ENCODE data around the gene CARM1.
A peak's percentile ranks its signal among the peaks of the same experiment; 100 is the strongest.
"Not testable (repeated sequence)": the region's sequence is repeated elsewhere in the genome, so short reads cannot be mapped to it uniquely, and the experiment has no call there.

The CARM1 gene

DNA sequence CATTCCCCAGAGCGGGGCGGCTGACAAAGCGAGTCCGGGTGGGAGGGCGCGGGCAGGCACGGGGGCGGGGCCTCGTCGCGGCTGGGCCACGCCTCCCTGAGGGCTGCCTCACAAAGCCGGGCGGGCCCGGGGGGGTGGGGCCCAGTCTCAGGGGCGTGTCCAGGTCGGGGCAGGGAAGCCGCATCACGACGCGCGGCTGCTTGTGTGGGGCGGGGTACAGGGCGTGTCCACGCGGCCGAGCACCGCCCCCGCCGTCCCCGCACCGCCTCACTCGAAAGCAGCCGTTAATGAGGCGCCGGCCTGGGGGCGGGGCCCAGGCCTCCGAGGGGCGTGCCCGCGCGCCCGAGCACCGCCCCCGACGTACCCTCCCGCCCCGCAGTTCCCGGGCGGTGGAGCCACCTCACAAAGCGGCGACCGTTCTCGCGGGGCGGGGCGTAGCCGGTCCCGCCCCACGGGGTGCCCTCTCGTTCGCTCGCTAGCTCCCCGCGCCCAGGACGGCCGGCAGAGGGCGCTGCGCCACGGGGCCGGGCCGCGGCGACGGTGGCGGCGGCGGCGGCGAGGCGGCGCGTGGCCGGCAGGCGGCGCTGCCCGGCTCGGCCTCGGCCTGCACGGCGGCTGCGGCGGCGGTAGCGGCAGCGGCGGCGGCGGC is at the start of gene CARM1:
CARM1 (plus strand) TSS at position 599 of the 649 bp plus-strand sequence. CDS start 150 bp downstream, outside the sequence.
- peak; percentile 100 for DNase-seq (ENCODE audit: low spot score)

GRCh38 chr19:10823690-10824089 is 47.7 kb upstream of the CARM1 start:
- no peak for DNase-seq (ENCODE audit: low spot score)

DNA sequence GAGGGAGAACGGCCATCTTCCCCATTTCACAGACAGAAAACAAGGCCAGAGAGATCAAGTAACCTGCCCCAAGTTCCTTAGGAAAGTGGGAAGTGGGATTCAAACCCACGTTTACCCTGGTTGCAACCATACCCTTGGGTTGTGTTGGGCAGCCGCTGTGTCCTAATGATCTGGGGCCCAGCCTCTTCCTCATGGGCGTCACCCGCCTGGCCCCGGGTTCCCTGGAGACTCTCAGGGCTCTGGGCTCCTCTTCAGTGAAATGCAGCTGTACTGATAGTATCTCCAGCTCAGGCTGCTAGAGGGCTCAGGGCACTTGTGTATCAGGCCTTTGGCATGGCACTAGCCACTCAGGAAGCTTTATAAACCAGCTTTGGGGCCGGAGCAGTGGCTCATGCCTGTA is 45.1 kb upstream of the CARM1 start:
- no peak for DNase-seq (ENCODE audit: low spot score)

DNA sequence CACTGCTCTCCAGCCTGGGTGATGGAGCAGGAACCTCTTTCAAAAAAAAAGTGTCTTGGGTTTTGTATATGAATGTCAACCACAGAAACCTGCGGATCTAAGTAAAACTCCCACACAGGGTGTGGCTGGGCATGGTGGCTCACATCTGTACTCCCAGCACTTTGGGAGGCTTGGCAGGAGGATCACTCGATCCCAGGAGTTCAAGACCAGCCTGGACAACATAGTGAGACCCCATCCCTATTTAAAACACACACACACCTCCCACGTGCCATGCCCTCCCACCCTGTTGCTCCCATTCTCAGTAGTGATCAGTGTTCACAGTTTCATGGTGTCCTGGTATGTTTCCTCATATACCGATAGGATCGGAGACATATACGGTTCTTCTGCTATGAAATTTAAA is 44.5 kb upstream of the CARM1 start:
- DNase-seq (ENCODE audit: low spot score): no peak

DNA sequence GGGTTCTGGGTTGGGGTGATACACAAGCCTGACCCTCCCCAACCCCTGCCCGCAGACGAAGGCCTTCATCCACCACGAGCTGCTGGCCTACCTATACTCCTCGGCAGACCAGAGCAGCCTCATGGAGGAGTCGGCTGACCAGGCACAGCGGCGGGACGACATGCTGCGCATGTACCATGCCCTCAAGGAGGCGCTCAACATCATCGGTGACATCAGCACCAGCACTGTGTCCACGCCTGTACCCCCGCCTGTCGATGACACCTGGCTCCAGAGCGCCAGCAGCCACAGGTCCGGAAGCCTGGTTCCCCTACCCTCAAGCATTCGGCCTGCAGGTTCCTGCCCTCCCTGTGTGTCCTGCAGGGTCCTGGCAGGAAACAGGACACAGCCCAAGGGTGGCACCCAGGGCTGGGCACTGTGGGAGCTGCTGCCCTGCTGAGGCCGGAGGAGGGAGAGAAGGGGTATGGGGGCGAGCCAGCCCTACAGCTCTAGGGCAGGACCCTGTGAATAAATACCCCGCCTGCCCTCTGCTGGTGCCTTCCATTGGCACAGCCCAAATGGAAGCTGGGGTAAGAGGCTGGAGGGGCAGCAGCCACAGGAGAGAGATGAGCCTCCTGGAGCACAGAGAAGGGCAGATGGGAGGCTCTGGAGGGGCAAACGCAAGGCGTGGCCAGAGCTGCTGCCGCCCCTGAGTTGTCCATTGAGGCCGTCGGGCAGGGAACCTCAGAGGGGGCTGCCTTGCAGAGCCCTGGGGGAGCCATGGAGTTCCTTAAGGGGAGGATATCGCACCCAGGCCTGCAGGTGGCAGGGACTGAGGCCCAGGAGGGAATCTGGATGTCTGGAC is 42.2 kb upstream of the CARM1 start:
- DNase-seq (ENCODE audit: low spot score): no peak

DNA sequence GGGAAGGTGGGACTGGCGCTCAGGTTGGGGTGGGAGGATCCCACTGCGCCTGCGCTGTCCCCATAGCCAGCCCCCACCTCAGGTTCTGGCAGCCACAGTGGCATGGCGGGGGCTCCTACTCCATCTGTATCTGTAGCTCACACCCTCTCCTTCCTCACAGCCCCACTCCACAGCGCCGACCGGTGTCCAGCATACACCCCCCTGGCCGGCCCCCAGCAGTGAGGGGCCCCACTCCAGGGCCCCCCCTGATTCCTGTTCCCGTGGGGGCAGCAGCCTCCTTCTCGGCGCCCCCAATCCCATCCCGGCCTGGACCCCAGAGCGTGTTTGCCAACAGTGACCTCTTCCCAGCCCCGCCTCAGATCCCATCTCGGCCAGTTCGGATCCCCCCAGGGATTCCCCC is 41.4 kb upstream of the CARM1 start:
- no peak for DNase-seq (ENCODE audit: low spot score)

- no peak for DNase-seq (ENCODE audit: low spot score)
Observed at GRCh38 chr19:10830370-10830769, 41.0 kb upstream of the CARM1 start.

DNA sequence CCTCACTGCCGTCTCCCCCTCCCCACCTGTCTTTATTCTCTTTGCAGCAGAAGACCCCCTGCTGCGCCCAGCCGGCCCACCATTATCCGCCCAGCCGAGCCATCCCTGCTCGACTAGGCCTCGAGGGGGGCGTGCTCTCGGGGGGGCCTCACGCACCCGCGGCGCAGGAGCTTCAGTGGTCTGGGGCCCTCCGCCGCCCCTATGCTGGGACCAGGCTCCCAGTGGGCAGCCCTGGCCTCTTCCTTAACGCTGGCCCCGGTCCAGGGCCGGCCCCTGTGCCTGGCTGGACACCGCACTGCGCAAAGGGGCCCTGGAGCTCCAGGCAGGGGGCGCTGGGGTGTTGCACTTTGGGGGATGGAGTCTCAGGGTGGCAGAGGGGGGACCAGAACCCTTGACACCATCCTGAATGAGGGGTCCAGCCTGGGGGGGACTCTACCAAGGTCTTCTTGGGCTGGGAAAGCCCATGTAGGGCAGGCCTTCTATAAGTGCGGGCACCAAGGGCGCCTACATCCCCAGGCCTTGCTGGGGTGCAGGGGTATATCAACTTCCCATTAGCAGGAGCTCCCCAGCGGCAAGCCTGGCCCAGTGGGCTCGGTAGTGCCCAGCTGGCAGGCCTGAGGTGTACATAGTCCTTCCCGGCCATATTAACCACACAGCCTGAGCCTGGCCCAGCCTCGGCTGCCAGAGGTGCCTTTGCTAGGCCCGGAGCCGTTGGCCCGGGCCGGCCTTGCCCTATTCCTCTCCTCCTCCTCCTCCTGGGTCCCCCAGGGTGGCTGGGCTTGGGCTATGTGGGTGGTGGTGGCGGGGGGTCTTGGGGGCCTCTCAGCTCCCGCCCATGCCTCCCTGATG is 40.2 kb upstream of the CARM1 start:
- no peak for DNase-seq (ENCODE audit: low spot score)

DNA sequence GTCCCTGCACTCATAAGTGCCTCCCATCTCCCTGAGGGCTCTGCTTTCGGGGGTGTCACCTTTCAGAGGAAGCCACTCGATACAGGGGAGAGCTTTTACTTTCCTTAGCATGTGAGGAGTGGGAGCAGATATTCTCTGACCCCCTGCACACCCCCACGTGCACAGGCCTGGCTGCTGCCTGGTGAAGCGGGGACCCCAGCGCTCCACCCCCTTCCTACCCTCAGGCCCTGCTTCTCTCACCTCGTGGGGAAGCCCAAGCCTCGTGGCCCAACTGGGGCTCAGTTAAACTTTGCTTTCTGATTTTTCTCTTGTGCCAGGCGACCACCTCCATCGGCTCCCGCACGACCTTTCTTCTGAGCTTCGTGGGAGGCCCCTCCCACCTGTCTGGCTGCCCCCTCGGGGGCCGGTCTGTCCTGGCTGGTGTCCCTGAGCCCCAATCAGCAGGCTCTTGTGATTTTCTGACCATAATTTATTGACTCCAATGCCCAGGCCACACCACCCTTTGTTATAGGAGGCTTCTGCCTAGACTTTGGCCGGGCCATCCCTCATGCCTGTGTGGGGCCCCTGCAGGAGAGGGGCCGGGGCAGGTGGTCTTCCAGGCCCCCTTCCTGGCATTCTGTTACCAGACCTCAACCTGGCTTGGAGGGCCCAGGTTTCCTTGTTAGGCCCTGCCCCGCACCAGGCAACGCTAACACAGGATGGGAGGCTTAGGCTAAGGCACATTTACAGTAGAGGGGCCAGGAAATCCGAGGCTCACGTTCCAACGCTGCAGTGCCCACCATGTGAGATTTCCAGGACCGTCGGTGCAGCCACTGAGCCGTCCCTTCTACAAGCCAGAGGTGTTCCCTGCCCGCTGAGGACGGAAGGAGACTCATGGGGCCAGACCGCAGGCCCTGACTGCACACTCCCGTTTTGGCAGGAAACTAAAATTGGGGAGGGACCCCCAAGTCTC is 39.1 kb upstream of the CARM1 start:
- no peak for DNase-seq (ENCODE audit: low spot score)

GRCh38 chr19:10832939-10833296 is 38.4 kb upstream of the CARM1 start:
- DNase-seq (ENCODE audit: low spot score): no peak

GRCh38 chr19:10835089-10835753 is 36.1 kb upstream of the CARM1 start:
- no peak for DNase-seq (ENCODE audit: low spot score)

GRCh38 chr19:10835754-10836478 is 35.4 kb upstream of the CARM1 start, which contains the start of gene TMED1:
Gene TMED1, minus strand, starts transcription at chr19:10836212. Its CDS starts 21 bp downstream, at chr19:10836191.
- DNase-seq (ENCODE audit: low spot score): peak; percentile 97

GRCh38 chr19:10836479-10837330 is 34.6 kb upstream of the CARM1 start:
- DNase-seq (ENCODE audit: low spot score): no peak

DNA sequence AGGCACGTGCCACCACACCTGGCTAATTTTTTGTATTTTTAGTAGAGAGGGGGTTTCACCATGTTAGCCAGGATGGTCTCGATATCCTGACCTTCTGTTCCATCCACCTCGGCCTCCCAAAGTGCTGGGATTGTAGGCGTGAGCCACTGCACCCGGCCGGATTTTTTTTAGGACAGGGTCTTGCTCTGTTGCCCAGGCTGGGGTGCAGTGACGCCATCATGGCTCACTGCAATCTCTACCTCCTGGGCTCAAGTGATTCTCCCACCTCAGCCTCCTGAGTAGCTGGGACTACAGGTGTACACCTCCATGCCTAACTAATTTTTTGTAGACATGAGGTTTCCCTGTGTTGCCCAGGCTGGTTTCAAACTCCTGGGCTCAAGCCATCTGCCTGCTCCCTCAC is 33.7 kb upstream of the CARM1 start:
- DNase-seq (ENCODE audit: low spot score): not testable (repeated sequence)

- DNase-seq (ENCODE audit: low spot score): no peak
Observed at GRCh38 chr19:10838377-10838776, 33.0 kb upstream of the CARM1 start.

GRCh38 chr19:10839114-10840050 is 32.0 kb upstream of the CARM1 start:
- no peak for DNase-seq (ENCODE audit: low spot score)

- DNase-seq (ENCODE audit: low spot score): no peak
Observed at GRCh38 chr19:10842788-10843187, 28.6 kb upstream of the CARM1 start.

Data from germinal center (tissue), 1 donor.